GM19238 (cell line): Measurements from ENCODE around the gene NBPF20.
"Not testable (repeated sequence)": the region's sequence is repeated elsewhere in the genome, so short reads cannot be mapped to it uniquely, and the experiment has no call there.

Source experiments
- DNase-seq: peaks from one replicate; pipeline ENCODE4 v3.0.0; 2011; ENCODE audit warnings: low spot score; ENCODE audit not compliant: insufficient read length

The NBPF20 gene

GRCh38 chr1:145424612-145425435 is 579 bp downstream of the NBPF20 start:
- peak; percentile 0 for DNase-seq

GRCh38 chr1:145415149-145415548 is 10.3 kb downstream of the NBPF20 start:
- DNase-seq, result not testable (repeated sequence)

- DNase-seq, result not testable (repeated sequence)
These were observed 18.1 kb downstream of the NBPF20 start for GRCh38 chr1:145407266-145407665.

- DNase-seq, result not testable (repeated sequence)
These were observed 20.5 kb downstream of the NBPF20 start for GRCh38 chr1:145404949-145405348.

GRCh38 chr1:145400701-145401100 is 24.7 kb downstream of the NBPF20 start:
- not testable (repeated sequence) for DNase-seq
